Body of pancreas (tissue), 4 donors: ENCODE results near the gene NHERF2.

ENCODE experiments used
- CTCF ChIP-seq, 7 experiments: fragments of 450-650 bp in 4 of 7; fragments of 200-600 bp in 3 of 7; sonication (generic) in 3 of 7; IDR thresholded peaks; one replicate each; pipeline ENCODE4 v1.5.1; 2016 to 2019; ENCODE audit warnings: antibody characterized with exemption in 7 of 7
- POLR2A ChIP-seq, 3 donors: fragments of 450-650 bp; IDR thresholded peaks; one replicate each; pipeline ENCODE4 v1.6.1; 2016; ENCODE audit warnings: antibody characterized with exemption in 3 of 3, mild to moderate bottlenecking in 2 of 3

GRCh38 chr16:2002406-2003230 is 24.1 kb upstream of the NHERF2 start:
- TF ChIP-seq CTCF (IDR thresholded peaks at IDR 0.05): no peak
- no peak for TF ChIP-seq POLR2A (IDR thresholded peaks at IDR 0.05)
